GM19468 (cell line): ENCODE measurements around the gene RTKN2.
"Not testable (repeated sequence)": the region's sequence is repeated elsewhere in the genome, so short reads cannot be mapped to it uniquely, and the experiment has no call there.

Experiments
- ATAC-seq: cut with Tn5 transposase; IDR thresholded peaks from one replicate; pipeline ENCODE4 v1.9.1; 2021; ENCODE audit warnings: mild to moderate bottlenecking, moderate library complexity, moderate number of reproducible peaks; ENCODE audit not compliant: unreplicated experiment; ENCODE audit errors: extremely low read depth

The RTKN2 gene

GRCh38 chr10:62268399-62269114 is at the start of gene RTKN2:
TSS of gene RTKN2 (minus strand) at chr10:62268844. CDS start at chr10:62268610, 234 bp downstream.
- ATAC-seq, result peak; percentile 38

- ATAC-seq, result no peak
Observed at GRCh38 chr10:62317257-62317656, 48.6 kb upstream of the RTKN2 start.

GRCh38 chr10:62309254-62309653 is 40.6 kb upstream of the RTKN2 start:
- no peak for ATAC-seq

GRCh38 chr10:62308101-62308500 is 39.5 kb upstream of the RTKN2 start:
- ATAC-seq, result no peak

GRCh38 chr10:62307635-62308034 is 39.0 kb upstream of the RTKN2 start:
- no peak for ATAC-seq

- no peak for ATAC-seq
Observed at GRCh38 chr10:62306663-62307062, 38.0 kb upstream of the RTKN2 start.

GRCh38 chr10:62305813-62306212 is 37.2 kb upstream of the RTKN2 start:
- ATAC-seq, result no peak

GRCh38 chr10:62303922-62304321 is 35.3 kb upstream of the RTKN2 start:
- ATAC-seq, result no peak

- ATAC-seq, result no peak
Observed at GRCh38 chr10:62302760-62303159, 34.1 kb upstream of the RTKN2 start.

GRCh38 chr10:62297857-62298256 is 29.2 kb upstream of the RTKN2 start:
- no peak for ATAC-seq

GRCh38 chr10:62284221-62284620 is 15.6 kb upstream of the RTKN2 start:
- ATAC-seq, result no peak

GRCh38 chr10:62281348-62281747 is 12.7 kb upstream of the RTKN2 start:
- ATAC-seq, result not testable (repeated sequence)

GRCh38 chr10:62280392-62280791 is 11.7 kb upstream of the RTKN2 start:
- not testable (repeated sequence) for ATAC-seq

GRCh38 chr10:62278441-62278910 is 9.8 kb upstream of the RTKN2 start:
- ATAC-seq, result no peak

- no peak for ATAC-seq
Observed at GRCh38 chr10:62277971-62278370, 9.3 kb upstream of the RTKN2 start.

GRCh38 chr10:62270020-62270419 is 1.4 kb upstream of the RTKN2 start:
- ATAC-seq, result no peak

- ATAC-seq, result no peak
Observed at GRCh38 chr10:62268027-62268398, 631 bp downstream of the RTKN2 start.

- ATAC-seq, result no peak
Observed at GRCh38 chr10:62266611-62267010, 2.0 kb downstream of the RTKN2 start.

GRCh38 chr10:62266147-62266546 is 2.5 kb downstream of the RTKN2 start:
- ATAC-seq, result no peak

- peak; percentile 20 for ATAC-seq
Observed at GRCh38 chr10:62264702-62265436, 3.8 kb downstream of the RTKN2 start.

- ATAC-seq, result no peak
Observed at GRCh38 chr10:62264126-62264525, 4.5 kb downstream of the RTKN2 start.

- ATAC-seq, result no peak
Observed at GRCh38 chr10:62261666-62262065, 7.0 kb downstream of the RTKN2 start.
